ENCODE data around the gene NUBP2.

Gene NUBP2

DNA sequence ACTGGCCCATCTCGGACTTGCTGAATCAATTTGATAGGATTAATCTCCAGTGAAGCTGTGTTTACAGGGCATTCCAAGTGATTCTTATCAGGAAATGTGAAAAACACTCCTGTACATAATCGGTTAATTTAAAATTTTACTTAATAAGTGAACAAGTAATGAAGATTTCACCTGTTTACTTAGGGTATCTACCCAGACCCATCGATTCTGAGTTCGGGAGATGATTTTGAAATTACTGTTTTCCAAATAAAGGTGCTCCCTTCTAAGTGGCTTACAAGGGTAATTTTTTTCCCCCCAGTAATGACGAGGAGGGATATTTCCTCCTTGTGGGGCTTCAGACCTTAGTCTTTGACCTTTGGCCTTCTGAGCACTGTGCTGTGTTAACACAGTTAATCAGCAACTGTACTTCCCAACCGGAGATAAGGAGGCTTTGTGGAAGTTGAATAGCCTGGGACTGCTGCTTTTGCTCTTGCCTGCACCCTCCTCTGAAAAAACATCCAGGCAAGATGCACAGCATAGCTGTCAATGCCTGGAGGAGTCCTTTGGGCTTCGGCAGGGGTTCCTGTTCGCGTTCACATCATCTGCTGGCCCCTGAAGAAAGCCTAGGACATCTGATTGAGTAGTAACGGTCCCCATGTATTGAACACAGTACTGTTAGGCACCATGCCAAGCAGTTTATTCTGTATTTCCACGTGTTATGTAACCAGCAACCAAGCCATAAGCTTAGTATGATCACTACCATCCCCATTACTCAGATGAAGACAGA lies 46.1 kb downstream of the NUBP2 start:
- no peak for DNase-seq (ENCODE audit: low spot score)

DNA sequence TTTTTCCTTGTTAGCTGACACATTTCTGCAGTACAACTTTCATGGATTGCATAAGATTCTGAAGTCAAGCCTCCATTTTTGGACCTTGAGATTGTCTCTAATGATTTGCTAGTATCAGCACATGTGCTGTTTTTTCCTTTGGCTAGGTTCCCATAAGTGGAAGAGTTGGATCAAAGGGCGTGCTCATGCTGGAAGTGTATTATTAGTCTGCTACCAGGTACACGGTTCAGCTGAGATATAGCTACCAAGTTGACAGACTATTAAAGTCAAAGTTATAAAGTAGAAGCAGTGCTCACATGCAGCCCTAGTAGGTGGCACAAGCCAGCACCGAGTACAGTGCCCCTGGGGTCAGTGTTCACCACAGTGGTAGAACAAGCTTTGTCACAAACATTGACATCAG lies 47.5 kb downstream of the NUBP2 start:
- DNase-seq (ENCODE audit: low spot score), result no peak

DNA sequence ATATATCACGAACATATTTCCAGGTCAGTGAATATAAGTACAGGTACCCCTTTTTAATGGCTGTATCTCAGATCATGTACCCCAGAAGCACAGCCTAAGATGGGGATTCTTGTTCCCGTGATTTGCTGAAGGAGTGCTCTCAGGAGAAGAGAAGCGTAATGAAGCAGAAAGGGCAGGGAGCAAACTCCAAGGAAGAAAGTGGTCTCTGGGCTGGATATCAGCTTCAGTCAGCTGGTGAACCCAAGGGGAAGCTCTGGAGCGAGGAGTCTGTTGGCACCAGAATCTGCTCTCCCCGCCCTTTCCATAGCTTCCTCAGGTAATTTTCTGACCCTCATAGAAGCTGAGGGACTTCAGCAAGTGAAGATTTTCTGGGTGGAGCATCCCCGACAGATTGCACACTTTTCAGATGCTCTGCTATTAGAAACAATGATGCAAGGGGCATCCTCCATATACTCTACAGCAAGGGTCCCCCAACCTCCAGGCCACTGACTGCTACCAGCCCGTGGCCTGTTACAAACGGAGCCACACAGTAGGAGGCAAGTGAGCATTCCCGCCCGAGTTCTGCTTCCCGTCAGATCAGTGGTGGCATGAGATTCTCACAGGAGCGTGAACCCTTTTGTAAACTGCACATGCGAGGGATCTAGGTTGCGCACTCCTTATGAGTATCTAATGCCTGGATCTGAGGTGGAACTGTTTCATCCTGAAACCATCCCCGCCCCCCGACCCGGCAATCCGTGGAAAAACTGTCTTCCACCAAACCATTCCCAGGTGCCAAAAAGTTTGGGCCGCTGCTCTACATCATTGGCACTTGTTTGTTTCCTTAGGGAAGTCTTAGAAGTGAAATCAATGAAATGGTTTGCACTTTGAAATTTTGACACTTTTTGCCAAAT lies 48.7 kb downstream of the NUBP2 start:
- no peak for DNase-seq (ENCODE audit: low spot score)

DNA sequence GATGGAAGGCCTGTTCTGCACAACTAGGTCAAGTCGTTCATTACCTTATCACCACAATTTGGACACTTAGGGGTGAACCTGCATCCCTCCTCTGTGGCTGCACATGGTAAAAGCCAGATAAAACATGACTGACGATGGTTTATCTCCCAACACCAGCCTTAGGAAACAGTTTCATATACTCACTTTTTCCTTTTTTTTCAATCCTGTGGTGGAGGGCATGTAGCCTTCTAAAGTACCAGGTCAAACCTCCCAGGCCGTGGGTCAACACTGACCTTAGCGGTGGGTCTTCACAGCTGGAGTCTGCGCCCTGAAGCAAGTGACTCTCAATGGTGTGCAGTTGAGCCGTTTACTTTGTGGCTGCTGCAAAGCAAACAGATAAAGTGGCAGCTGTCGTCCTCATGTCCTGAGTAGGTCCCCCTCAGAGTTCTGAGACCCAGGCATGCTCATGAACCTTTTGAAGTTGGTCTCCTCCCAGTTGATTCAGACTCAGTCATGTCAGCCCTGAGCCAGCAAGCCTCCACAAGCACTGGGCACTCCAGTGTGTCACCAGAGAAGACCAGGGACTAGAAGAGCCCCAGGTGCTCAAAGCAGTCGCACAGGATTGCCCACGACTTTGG lies 50.2 kb downstream of the NUBP2 start:
- DNase-seq (ENCODE audit: low spot score), result no peak

DNA sequence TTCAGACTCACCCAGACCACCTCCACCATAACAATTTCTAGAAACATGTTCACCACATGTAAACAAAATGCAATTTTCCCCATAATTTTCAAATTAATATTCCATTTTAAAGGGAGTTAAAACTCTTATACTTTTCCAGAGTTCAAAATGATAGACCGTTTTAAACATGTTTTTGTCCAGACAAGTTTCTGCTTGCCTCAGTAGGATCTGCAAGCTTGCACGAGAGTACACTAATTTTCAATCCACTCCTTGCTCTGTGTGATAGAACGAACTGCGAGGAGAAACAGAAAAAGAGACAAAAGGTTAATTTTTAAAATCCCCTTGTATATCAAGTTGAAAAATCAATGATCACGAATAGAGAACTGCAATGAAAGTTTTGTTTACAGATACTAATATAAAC lies 51.3 kb downstream of the NUBP2 start:
- no peak for DNase-seq (ENCODE audit: low spot score)

Measured in AG08395 (cell line).